ENCODE data around the gene ZSCAN10.

Gene ZSCAN10

DNA sequence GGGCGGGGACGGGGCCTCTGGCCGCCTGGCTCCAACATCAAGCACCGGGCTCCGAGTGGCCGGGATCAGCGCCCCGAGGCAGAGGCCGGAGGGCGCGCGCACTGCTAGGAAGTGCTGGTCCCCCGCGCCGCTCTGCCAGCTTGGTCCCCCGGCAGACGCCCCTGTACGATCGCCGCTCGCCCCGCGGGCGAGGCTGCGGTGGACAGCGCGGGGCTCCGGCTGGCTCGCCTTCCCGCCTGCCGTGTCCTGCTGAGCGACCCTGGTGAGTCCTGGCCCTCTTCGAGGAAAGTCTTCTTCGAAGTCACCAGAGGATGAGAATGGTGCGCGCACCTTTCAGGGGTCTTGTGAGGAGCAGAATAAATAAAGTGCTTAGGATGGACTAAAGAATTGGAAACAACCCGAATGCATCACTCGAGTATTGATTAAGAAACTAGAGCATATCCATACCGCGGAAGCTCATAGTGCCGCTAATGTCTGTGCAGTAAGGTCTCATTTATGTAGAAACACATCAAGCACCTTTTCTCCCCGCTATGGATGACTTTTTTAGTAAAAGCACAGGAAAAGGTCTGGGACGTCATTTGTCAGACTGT lies 36.1 kb upstream of the ZSCAN10 start:
- Histone ChIP-seq H3K4me3 (peak overlapping the region; percentile 84 to 99 (median 90)), H3K27ac (peak overlapping the region; percentile 55 to 98 (median 94))

DNA sequence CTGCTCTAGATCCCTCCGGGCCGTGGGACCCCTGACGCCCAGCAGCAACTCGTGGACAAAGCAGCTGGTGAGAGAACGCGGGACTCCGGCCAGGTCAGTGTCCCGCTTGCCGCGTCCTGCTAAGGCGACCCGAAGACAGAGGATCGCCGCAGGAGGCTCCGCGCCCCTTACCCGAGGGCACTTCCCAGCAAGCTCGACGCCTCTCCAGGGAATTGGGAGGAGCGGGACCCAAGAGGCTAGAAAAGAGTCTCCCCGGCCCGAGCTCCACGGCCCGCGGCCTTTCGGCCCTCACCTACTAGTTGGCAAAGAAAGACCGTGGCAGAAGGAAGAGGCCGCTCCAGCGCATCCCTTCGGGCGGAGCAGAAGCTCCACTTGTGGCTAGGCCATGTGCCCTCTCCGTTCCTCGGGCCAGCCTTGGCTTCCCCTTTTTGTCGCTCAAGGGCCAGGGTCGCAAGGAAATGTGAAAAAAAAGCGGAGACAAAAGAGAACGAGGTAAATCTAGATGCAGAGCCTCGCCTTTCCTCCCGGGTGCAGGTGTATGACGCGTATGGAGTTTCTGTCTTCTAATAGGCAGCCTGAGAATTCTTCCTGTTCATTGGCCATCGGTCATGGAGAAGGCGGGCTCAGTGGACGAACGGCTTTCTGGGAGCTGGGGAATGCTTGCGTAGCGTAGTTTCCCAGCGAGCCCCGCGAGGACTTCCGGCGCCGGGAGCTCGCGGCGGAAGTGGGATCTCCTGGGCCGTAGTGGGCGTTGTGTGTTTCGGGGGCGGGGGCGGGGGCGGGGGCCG lies 35.4 kb upstream of the ZSCAN10 start, which contains the start of gene ZNF213:
ZNF213 (plus strand) TSS at position 692 of the 788 bp plus-strand sequence. CDS start 2,252 bp downstream, outside the sequence.
- H3K27ac ChIP-seq: peak within 1 kb of the TSS; percentile 82 to 98 (median 94)

DNA sequence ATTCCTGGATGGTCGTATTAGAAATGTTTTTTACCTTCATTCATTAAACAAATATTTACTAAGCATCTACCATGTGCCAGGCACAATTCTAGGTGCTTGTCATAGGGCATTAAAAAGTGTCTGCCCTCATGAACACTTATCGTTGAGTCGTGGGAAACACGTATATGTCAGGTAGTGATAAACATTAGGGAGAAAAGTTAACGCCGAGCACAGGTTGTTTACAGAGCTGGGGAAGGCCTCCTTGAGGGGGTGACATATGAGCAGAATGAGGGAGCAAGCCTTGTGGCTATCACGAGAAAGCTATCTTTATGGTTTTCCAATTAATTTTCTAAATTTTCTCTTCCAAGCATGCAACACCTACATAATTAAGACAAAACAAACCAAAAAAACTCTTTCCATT lies 34.8 kb upstream of the ZSCAN10 start:
- peak overlapping the region in 20 of 21 experiments; percentile 79 to 98 (median 94) for H3K27ac ChIP-seq

More for the DNA sequence above, 35.4 kb upstream of the ZSCAN10 start, which contains the start of gene ZNF213:
- peak within 1 kb of the TSS; percentile 84 to 99 (median 90) for H3K4me3 ChIP-seq

DNA sequence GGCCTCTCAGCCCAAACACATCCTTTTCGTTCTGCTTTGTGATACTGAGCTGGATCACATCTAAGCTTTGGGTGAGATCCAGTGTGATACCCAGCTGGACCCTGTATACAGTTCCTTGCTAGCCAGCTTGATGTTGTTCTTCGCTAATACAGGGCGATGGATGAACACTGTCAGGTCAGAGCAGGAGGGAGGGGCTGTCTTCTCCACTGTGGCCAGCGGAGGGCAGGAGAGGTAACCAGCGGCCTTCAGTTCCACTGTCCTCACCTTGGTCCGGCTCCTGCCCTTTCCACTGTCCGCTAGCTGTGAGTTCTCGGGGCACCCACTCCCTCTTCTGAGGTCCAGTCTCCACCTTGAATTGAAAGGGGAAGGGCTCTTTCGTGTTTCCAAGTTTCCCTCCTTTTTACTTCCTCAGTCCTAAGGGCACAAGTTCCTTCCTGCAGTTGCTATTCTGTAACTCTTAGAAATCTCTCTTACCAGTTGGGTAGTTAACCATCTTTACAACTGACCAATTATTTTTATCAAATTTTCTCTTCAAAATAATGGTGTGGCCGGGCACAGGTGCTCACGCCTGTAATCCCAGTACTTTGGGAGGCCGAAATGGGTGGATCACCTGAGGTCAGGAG lies 32.8 kb upstream of the ZSCAN10 start:
- no peak overlapping the region for H3K4me3 ChIP-seq
- H3K27ac ChIP-seq: peak overlapping the region in 1 of 21 experiments; percentile 12

More for the DNA sequence above, 34.8 kb upstream of the ZSCAN10 start:
- H3K4me3 ChIP-seq: peak overlapping the region; percentile 84 to 99 (median 90)

DNA sequence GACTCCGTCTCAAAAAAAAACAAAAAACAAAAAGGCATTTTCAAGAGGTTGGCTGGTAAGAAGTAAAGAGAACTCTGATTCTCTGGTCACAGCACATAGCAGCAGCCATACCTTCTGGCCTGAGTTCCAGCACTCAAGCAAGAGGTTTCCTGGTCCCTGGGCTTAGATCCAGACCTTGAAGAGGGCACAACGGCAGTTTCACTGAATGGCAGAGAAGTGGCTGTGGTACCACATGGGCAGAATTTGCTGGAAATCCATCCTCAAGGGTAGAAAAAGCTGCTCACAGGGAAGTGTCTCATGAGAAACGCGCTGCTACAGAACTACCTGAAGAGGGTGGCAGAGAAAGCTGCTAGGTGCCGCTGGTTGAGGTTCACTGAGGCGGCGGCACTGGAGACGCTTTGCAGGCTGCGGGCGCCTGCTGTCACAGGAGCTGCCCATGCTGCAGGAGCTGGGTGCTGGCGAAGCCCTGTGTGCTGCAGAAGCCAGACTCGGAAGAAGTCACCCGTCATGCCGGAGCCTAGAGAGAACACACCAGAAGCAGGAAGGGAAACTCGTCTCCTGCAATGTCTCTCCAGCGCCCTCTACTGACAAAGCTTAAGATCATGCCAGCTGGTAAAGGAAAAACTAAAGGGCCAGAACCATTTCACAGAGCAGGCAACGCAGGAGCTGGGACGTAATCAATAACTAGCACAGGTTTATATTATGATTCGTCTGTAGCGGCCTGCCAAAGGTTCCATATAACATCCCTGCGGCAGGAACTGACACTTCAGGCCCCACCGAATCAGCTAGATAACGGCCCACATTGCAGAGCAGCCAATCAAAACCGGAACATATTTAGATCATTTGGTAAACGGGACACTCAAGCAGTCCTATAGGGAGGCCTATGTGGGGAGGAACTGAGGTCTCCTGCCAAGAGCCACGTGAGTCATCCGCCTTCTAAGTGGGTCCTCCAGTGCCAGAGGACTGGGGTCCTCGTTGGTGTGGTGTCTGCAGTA lies 30.3 kb upstream of the ZSCAN10 start:
- H3K4me3 ChIP-seq: peak overlapping the region; percentile 27 to 54 (median 37)
- peak overlapping the region in 19 of 21 experiments; percentile 7 to 89 (median 72) for H3K27ac ChIP-seq

DNA sequence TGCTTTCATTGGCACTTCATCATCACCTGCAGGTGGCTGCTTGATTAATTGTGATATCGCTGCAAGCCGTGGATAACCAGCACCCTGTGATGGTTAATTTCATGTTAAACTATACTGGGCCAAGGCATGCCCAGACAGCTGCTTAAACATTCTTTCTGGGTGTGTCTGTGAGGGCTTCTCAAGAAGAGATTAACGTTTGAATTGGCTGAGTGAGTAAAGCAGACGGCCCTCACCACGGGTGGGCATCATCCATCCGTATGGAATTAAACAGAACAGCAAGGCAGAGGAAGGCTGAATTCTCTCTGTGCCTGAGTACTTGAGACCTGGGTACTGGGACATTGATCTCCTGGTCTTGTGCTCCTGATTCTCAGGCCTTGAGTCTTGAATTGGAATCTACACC lies 28.7 kb upstream of the ZSCAN10 start:
- Histone ChIP-seq H3K4me3 (no peak overlapping the region), H3K27ac (peak overlapping the region in 1 of 21 experiments; percentile 31)

DNA sequence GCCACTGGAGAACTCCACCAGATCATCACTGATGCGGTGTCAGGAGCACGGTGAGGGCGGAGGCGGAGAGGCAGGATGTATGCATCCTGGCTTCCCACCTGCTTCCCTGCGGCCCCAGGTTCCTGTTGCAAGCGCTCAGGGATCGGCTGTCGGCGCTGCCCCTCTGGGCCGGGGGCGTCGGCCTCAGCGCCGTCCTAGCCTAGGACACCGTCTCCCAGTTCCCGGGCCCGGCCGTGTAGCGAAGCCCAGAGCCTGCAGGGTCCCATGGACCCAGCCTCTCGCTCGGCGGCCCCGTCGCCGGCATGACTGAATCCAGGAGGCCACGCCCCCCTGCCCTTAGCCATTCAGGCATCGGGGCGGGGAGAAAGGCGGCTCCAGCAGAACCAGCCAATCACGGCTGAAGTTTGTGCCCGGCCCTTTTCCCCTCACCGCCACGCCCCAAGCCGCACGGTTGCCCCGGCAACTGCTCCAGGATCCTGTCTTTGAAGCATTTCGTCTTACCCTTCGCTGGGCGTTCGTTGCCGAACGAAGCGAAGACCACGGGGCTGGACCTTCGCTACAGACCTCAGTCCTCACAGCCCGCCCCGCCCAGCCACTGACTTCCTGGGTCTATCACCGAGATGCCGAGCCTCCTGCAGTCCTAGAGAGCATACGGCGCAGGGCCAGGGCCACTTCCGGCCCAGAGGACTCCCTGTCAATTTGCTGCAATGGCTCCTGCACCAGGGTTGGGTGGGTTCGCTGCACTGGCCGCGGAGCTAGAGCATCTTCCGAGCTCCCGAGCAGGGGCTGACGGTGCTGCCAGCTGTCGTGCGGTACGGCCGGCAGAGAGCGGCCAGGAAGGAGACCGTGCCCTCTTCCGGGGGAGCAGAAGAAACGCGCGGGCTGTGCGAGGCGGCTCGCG lies 25.1 kb upstream of the ZSCAN10 start:
- Histone ChIP-seq H3K4me3 (peak overlapping the region; percentile 41 to 78 (median 62)), H3K27ac (peak overlapping the region in 20 of 21 experiments; percentile 43 to 88 (median 78))

DNA sequence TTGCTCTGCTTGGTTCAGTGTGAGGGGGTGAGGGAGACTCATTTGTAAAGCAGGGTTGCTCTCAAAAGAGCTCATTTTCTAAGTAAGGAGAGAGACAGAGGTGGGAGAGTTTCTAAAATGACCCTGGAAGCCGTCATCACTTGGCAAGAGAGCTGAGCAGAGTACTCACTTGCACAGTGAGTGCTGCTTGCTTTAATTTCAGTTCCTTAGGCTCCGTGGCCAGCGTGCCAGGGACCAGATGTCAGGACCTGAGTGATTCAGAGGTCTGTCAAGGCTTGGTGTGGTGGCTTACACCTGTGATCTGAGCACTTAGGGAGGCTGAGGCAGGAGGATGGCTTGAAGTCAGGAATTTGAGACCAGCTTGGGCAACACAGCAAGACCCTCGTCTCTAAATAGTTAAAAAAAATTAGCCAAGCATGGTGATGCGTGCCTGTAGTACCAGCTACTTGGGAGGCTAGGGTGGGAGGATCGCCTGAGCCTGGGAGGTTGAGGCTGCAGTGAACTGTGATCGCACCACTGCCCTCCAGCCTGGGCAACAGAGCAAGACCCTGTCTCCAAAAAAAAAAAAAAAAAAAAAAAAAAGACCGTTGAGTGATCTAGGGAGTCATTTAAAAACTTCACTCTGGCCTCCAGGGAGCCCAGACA lies 24.0 kb upstream of the ZSCAN10 start:
- Histone ChIP-seq H3K27ac (no peak overlapping the region), H3K4me3 (no peak overlapping the region)

DNA sequence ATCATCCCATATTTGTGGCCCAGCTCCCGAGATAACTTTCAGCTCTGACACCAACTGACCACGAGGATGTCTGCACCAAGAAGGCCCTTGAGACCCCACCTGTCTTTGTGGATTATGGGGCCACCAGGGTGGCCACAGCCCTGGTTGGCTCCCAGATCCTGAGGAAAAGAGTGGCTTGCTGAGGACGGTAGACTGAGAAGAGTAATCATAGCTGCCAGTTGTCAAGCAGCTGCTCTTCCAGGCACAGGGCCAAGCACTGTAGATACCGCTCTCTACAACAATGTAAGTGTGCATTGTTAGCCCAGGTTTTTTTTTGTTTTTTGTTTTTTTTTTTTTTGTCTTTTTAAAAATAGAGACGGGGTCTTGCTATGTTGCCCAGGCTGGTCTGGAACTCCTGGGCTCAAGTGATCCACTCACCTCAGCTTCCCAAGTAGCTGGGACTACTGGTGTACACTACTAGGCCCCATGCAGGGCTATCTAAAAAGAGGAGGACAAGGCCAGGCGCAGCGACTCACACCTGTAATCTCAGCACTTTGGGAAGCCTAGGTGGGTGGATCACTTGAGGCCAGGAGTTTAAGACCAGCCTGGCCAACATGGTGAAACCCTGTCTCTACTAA lies 22.9 kb upstream of the ZSCAN10 start:
- no peak overlapping the region for H3K27ac ChIP-seq
- H3K4me3 ChIP-seq: no peak overlapping the region

DNA sequence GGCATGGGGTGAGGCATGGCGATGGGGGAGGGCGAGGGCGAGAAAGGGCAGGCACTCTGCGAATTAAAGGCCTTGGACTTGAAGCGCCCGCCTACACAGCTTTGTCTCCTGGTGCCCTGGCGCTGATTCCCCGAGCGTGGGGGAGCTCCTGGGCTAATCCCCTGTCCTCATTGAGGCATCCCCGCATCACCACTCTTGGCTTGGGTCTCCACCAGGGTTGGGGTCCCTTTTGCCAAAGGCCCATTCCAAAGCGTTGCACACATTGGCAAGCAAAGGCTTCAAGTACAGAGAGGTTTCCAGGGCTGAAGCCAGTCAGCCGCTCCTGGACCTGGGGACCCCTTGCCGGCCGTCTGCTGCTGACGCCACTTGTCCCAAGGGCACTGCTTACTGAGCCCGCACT lies 21.3 kb upstream of the ZSCAN10 start:
- no peak overlapping the region for H3K4me3 ChIP-seq
- H3K27ac ChIP-seq: no peak overlapping the region

DNA sequence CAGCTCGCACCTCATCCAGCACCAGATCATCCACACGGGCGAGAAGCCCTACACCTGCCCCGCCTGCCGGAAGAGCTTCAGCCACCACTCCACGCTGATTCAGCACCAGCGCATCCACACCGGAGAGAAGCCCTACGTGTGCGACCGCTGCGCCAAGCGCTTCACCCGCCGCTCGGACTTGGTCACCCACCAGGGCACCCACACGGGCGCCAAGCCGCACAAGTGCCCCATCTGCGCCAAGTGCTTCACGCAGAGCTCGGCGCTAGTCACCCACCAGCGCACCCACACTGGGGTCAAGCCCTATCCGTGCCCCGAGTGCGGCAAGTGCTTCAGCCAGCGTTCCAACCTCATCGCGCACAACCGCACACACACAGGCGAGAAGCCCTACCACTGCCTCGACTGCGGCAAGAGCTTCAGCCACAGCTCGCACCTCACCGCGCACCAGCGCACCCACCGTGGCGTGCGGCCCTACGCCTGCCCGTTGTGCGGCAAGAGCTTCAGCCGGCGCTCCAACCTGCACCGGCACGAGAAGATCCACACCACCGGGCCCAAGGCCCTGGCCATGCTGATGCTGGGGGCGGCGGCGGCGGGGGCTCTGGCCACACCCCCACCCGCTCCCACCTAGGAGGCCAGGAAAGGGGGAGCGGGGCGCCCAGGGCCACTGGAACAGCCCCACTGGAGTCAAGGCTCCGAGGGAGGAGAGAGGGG lies 20.8 kb upstream of the ZSCAN10 start:
- Histone ChIP-seq H3K27ac (no peak overlapping the region), H3K4me3 (no peak overlapping the region)

DNA sequence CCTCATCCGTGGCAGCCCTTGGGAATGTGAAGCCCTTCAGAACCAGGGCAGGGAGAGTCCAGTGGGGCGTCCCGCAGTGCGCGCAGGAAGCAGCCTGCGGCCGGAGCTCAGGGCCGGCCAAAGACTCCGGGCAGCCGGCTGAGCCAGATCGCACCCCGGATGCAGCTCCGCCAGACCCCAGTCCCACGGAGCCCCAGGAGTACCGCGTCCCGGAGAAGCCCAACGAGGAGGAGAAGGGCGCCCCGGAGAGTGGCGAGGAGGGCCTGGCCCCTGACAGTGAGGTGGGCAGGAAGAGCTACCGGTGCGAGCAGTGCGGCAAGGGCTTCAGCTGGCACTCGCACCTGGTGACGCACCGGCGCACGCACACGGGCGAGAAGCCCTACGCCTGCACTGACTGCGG lies 20.2 kb upstream of the ZSCAN10 start:
- H3K4me3 ChIP-seq: no peak overlapping the region
- no peak overlapping the region for H3K27ac ChIP-seq

DNA sequence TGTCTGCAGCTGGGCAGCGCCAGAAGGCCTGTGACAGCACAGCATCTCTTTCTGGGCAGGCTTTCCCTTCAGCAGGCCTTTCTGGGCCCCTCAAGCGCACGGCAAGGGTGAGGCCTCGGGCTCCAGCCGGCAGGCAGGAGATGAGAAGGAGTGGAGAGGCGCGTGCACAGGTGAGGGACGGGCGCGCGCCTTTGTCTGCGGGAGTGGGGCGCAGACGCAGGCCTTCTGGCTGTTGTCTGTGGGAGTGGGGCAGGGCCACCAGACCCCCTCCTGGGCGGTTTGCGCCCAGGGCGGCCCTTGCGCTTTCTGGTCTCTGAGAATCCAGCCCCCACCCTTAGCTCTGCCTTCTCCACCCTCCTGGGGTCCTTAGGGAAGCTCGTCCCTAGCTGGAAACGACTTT lies 19.8 kb upstream of the ZSCAN10 start:
- H3K27ac ChIP-seq: no peak overlapping the region
- H3K4me3 ChIP-seq: no peak overlapping the region

DNA sequence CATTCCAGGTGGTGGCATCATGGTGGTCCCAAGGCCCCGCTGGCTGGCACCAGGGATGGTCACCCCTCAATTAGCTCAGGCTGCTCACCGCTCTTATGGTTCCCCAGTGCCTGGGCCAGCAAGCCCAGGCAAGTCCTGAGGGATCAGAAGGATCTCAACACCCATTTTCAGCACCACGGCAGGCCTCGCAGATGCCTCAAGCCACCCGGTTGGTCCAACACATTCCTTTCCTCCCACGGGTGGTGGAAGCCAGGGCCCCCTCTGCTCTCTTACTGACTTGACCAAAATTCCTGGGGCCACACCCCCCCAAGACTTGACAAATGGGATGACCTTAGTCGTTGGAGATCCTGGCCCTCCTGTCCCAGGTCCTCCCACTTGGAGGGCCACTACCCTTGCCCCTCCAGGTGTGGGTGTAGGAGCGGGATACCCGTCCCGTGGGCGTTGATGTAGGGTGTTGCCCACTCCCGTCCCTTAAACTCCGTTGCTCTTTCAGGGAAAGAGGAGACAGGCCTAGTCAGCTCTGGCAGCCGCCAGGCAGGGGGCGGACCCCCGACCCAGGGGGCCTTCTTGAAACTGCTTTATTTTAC lies 19.2 kb upstream of the ZSCAN10 start:
- no peak overlapping the region for H3K4me3 ChIP-seq
- H3K27ac ChIP-seq: no peak overlapping the region

DNA sequence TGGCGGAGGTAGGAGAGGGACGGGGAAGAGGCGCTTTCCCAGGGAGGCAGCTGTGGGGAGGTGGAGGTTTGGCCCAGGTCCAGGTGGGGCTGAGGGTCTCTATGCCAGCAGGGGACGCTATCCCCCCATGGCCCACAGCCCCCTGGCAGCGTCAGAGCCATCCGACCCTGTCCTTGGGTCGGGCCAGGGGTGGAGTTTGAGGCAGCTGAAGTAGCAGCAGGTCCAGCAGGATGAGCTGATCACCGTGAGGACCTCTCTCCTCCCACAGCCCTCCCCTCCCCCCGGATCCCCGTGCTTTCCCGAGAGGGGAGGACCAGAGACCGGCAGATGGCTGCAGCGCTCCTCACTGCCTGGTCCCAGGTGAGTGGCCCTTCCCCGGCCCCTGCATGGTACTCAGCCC lies 16.5 kb upstream of the ZSCAN10 start:
- Histone ChIP-seq H3K4me3 (no peak overlapping the region), H3K27ac (no peak overlapping the region)

DNA sequence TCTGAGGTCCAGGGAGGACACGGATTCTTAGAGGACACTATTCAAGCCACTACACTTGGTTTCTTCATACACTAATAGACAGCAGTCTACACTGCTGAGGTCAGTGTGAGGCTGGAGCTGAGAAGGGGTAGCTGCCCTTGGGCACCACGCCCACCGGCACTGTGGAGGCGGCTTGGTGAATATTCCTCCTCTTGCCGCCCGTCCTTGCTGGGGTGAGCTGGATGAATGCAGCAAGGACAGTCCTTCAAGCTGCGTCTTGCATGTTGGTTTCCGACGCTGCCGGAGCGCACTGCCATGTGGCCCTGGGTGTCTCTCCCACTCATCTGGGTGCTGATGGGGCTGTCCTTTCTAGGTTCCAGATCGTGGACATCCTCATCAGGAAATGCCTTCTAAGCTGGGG lies 15.9 kb upstream of the ZSCAN10 start:
- H3K4me3 ChIP-seq: no peak overlapping the region
- H3K27ac ChIP-seq: no peak overlapping the region

Measured in skin epidermis (tissue), 12 donors.